GM21515 (cell line): Measurements from ENCODE around the gene CCDC85C.
"Not testable (repeated sequence)": the region's sequence is repeated elsewhere in the genome, so short reads cannot be mapped to it uniquely, and the experiment has no call there.

Source experiments
- ATAC-seq: cut with Tn5 transposase; IDR thresholded peaks from one replicate; pipeline ENCODE4 v1.9.1; 2021; ENCODE audit not compliant: unreplicated experiment

Gene CCDC85C

DNA sequence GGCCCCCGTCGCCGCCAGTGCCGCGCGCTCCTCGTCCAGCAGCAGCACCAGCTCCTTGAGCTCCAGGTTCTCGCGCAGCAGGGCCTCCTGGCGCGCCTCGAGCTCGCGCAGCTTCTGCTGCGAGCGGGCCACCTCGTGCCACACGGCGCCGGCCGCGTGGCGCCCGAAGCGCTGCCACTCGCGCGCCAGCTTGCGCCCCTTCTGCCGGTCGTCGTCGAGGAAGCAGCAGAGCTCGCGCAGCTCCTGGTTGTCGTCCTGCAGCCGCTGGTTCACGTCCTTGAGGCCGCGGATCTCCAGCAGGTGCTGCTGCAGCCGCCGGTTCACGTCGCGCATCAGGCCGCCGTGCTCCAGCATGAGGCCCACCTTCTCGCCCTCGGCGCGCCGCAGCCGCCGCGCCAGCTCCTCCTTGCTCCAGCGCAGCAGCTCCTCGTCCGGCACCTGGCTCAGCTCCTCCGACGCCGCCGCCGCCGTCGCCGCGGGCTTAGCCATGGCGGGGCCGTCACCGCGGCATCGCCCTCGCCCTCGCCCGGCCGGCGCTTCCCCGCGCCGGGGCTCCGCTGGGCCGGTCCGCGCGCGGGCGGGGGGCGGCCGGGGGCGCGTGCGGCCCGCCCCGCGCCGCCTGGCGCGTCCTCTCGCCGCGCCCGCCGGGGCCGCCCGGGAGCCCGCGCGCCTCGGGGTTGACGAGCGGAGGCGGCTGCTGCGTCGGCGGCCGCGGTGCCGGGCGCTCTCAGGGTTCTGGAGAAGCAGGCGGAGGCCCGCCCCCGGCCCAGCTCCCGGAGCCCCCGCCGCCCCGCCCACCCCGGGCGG, at the start of gene CCDC85C:
Gene CCDC85C, minus strand, starts transcription at position 737 of the 807 bp plus-strand sequence. Its CDS starts 248 bp downstream, at position 489.
- no peak for ATAC-seq

DNA sequence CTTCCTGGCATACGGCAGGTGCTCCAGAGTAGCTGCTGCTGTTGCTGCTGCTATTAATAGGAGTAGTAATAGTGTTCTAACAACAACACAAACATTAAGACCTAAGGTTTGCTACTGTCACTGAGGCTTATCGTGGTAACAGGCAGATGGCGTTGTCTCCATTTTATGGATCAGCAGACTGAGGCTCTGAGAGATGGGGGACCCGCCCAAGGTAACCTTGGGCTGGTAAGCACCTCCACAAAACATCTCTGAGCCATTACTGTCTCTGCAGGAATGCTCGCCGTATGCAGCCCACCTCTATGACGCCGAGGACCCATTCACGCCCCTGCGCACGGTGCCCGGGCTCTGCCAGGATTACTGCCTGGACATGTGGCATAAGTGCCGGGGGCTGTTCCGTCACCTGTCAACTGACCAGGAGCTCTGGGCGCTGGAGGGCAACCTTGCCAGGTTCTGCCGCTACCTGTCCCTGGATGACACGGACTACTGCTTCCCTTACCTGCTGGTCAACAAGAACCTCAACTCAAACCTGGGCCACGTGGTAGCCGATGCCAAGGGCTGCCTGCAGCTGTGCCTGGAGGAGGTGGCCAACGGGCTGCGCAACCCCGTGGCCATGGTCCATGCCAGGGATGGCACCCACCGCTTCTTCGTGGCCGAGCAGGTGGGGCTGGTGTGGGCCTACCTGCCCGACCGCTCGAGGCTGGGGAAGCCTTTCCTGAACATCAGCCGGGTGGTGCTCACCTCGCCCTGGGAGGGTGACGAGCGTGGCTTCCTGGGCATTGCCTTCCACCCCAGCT, 48.1 kb upstream of the CCDC85C start:
- no peak for ATAC-seq

- no peak for ATAC-seq
Measured at GRCh38 chr14:99650189-99650588, 46.2 kb upstream of the CCDC85C start.

DNA sequence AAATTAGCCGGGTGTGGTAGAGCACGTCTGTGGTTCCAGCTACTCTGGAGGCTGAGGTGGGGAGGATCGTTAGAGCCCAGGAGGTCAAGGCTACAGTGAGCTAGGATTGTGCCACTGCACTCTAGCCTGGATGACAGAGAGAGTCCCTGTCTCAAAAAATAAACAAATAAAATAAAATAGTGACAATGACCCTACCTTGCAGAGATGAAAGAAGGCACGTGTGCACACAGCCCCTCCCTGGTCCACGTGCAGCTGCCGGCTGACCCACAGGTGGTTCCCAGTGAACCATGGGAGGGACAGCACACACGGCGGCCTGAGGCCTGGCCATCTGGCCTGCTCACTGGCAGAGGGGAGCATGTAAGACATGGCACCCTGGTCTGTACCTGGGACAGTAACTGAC, 45.6 kb upstream of the CCDC85C start:
- ATAC-seq, result no peak

DNA sequence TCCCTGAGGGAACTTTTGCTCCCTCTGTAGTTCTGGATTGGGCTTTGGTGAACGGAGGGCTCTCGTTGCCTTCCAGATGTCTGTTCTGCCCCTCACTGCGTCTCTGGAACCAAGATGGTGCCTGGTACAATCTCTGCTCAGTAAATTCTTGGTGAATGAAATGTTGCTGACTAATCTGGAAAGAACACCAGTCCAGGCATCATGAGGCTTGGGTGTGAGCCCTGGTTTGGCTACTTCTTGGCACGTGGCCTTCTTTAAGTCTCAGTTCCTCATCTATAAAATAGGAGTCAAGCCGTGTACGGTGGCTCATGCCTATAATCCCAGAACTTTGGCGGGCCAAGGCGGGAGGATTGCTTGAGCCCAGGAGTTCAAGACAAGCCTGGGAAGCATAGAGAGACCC, 45.2 kb upstream of the CCDC85C start:
- no peak for ATAC-seq

DNA sequence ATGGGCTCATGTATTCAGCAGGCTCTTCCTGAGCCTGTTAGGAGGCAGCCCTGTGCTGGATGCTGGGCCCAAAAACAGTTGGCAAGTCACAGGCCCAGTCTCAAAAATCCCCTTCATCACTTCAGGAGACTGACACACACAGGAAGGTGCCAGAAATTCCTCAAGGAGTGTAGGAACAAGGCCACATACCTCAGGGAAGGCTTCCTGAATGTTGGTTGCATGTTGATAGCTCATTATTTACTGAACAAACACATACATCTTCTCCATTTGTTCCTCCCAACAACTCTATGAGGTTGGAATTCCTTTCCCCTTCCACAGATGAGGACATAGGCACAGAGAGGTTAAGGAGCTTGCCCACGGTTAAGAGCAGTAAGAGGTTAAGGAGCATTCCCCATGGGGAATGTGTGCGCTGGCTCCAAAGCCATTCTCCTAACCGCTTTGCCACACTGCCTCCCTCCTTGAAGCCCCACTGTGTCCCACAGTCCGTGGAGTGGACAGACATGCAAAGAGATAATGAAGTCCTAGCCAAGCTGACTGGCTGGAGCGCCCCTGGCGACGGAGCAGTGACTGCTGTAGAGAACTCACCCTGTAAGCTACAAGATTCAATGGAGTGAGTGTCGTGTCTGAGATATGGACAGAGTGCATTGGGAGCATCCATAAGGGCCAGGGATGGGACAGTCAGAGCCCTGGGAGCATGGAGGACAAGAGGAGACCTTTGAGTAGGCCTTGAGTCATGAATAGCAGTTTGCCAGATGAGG, 44.2 kb upstream of the CCDC85C start:
- ATAC-seq, result no peak

GRCh38 chr14:99647411-99647810, 43.4 kb upstream of the CCDC85C start:
- ATAC-seq, result no peak

GRCh38 chr14:99645545-99646505, 41.8 kb upstream of the CCDC85C start:
- no peak for ATAC-seq

GRCh38 chr14:99644723-99645544, 40.9 kb upstream of the CCDC85C start, which contains the start of gene HHIPL1:
TSS of gene HHIPL1 (plus strand) at chr14:99645129. CDS start at chr14:99645208, 79 bp downstream.
- ATAC-seq, result no peak

GRCh38 chr14:99644035-99644587, 40.1 kb upstream of the CCDC85C start:
- no peak for ATAC-seq

DNA sequence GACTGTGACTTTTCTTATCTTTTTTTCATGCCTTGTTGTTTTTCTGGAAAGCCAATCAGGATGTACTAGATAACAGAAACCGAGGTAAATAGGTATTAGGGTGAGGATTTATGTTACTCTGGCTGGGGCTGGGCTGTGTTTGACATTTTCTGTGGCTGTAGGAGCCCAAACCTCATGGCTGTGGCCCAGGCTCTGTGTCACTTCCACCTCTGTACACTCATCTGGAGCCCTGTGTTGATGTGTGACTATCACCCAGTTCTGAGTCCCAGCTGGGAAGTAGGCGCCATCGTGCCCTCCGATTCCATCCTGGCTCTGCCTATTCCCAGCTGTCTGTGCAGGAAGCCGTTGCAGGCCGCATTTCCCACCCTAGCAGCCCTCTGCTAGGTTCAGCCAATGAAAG, 39.3 kb upstream of the CCDC85C start:
- no peak for ATAC-seq

GRCh38 chr14:99642771-99643170, 38.8 kb upstream of the CCDC85C start:
- ATAC-seq, result not testable (repeated sequence)

GRCh38 chr14:99637624-99638023, 33.6 kb upstream of the CCDC85C start:
- no peak for ATAC-seq

GRCh38 chr14:99636487-99636886, 32.5 kb upstream of the CCDC85C start:
- no peak for ATAC-seq

GRCh38 chr14:99635116-99635515, 31.1 kb upstream of the CCDC85C start:
- ATAC-seq, result no peak

DNA sequence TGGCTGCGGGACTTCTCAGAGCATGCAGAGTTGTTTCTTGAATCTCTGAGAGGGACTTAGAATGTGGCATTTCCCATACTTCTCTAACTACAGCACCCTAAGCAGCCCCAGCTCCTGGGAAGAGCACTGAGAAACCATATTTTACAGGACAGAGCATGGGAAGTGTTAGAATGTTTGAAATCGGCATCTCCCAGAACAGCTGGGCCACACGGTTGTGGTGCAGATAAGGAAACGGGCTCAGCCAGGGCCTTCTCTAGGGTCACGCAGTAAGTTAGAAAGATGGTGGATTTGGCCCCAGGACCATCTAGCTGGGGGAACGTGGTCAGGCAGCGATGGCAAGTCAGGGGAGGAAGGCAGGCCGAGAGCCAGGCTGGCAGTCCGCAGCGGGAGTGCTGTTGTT, 30.4 kb upstream of the CCDC85C start:
- no peak for ATAC-seq

DNA sequence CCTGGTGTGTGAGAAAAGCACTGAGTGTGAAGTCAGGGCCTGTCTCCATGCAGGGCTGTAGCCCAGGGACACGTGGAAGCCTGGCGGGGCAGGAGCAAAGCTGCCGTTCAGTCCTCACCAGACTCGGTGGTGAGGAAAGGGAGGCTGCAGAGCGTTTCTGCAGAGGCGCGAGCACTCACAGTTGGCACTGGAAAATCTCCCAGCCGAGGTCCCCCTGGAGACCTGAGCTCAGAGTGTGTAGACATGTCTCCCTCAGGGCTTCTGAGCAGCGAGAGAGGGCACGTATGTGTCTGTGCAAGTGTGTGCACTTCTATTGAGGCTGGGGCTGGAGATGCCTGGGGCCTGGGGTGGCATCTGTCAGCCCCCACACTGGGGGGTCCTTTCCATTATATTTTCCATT, 29.9 kb upstream of the CCDC85C start:
- ATAC-seq, result no peak

DNA sequence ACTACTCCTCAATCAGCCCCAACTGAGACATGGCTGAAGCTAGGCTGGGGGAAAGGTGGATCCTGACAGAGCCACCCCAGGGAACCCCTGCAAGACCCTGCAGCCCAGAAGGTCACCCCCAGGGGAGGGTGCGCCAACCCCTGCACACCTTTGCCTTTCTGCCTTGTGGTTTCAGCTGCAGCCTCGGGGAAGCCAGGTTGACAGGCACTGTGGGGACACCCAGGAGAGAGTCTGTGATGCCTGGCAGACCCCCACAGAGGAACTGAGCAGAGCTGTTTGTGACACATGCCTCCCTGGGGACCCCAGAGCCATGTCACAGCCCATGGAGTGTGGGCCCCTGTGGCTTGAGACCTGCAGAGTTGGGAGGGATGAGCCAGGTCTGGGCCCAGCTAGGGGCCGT, 29.1 kb upstream of the CCDC85C start:
- no peak for ATAC-seq

DNA sequence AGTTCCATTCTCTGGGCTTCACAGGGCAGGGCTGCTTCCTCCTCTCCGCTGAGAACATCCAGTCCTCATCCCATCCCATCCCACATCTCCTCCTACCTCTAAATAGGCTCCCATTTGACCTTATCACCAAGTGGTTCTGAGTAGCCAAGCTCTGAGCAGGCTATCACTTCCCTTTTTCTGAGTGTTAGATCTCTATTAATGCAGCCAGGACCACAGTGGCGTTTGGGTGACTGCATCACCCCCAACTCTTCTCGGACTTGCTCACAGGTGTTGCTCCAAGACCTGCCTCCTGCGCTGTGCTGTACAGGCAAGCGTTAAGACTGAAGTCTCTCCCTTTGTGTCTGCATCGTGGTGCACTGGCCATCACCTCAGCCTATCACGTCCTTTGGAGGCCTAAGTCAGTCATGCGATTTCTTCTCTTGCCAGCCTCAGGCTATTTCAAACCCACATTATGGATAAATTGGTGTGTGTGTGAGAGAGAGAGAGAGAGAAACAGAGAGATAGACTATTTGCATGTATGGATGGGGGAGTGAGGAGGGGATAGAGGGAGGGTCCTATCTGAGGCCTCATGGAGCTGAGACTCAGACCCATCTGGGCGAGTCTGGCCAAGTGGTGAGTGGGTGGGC, 28.5 kb upstream of the CCDC85C start:
- no peak for ATAC-seq
